ACC112 (cell line): ENCODE results near the gene PRSS33.
A peak's percentile ranks its signal among the peaks of the same experiment; 100 is the strongest.

Experiments
- H2AFZ ChIP-seq: fragments of 200-600 bp; sonication (generic); one replicate; pipeline ENCODE4 v1.6.0; 2017; ENCODE audit warnings: antibody characterized with exemption, low read length; ENCODE audit not compliant: unreplicated experiment
- H3K27ac ChIP-seq: fragments of 200-600 bp; sonication (generic); 2 replicates; pipeline ENCODE4 v1.5.1; 2014; ENCODE audit warnings: low read depth, mild to moderate bottlenecking, antibody characterized with exemption, low read length, moderate library complexity
- H3K27me3 ChIP-seq: fragments of 200-600 bp; sonication (generic); 2 replicates; pipeline ENCODE4 v1.6.1; 2014; ENCODE audit warnings: mild to moderate bottlenecking, antibody characterized with exemption, low read length, moderate library complexity, mixed read lengths; ENCODE audit not compliant: insufficient read depth
- H3K36me3 ChIP-seq: fragments of 200-600 bp; sonication (generic); 2 replicates; pipeline ENCODE4 v1.6.1; 2016; ENCODE audit warnings: mild to moderate bottlenecking, antibody characterized with exemption, low read length, moderate library complexity, mixed read lengths; ENCODE audit not compliant: insufficient read depth
- H3K4me1 ChIP-seq: fragments of 200-600 bp; sonication (generic); one replicate; pipeline ENCODE4 v1.6.1; 2016; ENCODE audit warnings: low read length, mixed read lengths; ENCODE audit not compliant: insufficient read depth, unreplicated experiment, control insufficient read depth
- H3K4me3 ChIP-seq: fragments of 200-600 bp; sonication (generic); 2 replicates; pipeline ENCODE4 v1.5.1; 2014; ENCODE audit warnings: mild to moderate bottlenecking, low read depth, low read length
- H3K79me2 ChIP-seq: fragments of 200-600 bp; sonication (generic); one replicate; pipeline ENCODE4 v1.6.0; 2016; ENCODE audit warnings: low read length; ENCODE audit not compliant: control insufficient read depth, unreplicated experiment, insufficient read depth

The PRSS33 gene

DNA sequence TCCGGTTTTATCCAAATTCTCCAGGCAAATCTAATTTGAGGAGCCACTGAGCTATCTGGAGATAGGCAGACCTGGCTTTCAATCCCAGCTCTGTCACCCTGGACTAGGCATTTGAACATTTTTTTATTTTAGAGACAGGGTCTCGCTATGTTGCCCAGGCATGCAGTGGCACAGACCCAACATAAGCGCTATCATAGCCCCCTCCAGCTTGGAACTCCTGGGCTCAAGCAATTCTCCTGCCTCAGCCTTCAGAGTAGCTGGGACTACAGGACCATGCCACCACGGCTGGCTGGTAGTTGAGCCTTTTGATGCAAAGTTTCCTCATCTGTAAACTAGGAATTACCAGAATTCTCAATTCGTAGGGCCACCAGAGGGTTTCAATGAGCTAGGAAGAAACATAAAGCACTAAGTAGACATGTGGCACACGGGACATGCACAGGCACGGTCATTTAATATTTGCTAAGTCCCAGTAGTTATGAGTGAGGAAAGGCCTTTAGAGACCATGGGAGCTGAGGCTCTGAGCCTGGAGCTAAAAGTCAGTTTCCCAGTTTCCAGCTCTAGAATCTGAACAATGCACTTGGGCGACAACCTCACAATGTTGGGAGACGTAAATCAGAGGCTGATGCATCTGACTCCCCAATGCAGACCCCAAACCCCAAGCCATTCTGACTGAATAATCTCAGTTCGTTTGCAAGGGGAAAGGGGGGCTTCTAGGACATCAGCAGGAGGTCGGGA, 11.4 kb downstream of the PRSS33 start:
- peaks cover 9% of the 10 kb centered on the region; the same call in 1 of the 2 replicates for H3K36me3 ChIP-seq
- peaks cover 47% of the 10 kb centered on the region for H3K79me2 ChIP-seq
- H3K27ac ChIP-seq: peak overlapping the region; percentile 55; the same call in 1 of the 2 replicates

DNA sequence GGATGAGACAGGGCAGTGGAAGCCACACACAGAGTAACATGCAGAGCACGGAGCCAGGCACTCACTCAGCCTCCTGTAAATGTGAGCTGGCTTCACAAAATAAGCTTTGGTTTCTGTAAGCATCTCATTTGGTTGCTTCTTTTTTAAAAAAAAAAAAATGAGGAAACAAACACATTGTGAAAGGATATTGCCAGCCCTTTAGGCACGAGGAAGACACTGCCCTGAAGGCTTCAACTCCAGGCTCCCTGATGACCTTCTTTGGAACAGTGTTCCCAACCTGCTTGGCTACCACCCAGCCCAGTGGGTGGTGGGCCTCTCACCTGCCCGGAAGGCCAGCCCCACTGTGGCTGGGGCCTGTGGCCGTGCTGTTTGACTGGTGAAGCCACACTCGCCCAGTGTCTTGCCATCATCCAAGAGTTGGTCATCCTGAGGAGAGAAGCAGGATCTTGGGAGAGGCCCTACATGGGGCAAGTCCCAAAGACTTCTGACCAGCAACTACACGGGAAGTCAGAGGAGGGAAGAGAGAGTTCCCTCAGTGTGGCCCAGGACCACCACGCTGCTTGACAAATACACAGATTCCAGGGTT, 12.1 kb downstream of the PRSS33 start:
- Histone ChIP-seq H3K27ac (peak overlapping the region; percentile 30; the same call in 1 of the 2 replicates), H2AFZ (no peak overlapping the region), H3K79me2 (peaks cover 53% of the 10 kb centered on the region), H3K36me3 (peaks cover 14% of the 10 kb centered on the region; the same call in 1 of the 2 replicates), H3K27me3 (no peaks in the 10 kb centered on the region), H3K4me1 (peaks cover 39% of the 10 kb centered on the region), H3K4me3 (peak overlapping the region; percentile 94)

More for the DNA sequence above, 11.4 kb downstream of the PRSS33 start:
- Histone ChIP-seq H2AFZ (no peak overlapping the region), H3K27me3 (no peaks in the 10 kb centered on the region), H3K4me1 (peaks cover 33% of the 10 kb centered on the region), H3K4me3 (peak overlapping the region; percentile 94)

DNA sequence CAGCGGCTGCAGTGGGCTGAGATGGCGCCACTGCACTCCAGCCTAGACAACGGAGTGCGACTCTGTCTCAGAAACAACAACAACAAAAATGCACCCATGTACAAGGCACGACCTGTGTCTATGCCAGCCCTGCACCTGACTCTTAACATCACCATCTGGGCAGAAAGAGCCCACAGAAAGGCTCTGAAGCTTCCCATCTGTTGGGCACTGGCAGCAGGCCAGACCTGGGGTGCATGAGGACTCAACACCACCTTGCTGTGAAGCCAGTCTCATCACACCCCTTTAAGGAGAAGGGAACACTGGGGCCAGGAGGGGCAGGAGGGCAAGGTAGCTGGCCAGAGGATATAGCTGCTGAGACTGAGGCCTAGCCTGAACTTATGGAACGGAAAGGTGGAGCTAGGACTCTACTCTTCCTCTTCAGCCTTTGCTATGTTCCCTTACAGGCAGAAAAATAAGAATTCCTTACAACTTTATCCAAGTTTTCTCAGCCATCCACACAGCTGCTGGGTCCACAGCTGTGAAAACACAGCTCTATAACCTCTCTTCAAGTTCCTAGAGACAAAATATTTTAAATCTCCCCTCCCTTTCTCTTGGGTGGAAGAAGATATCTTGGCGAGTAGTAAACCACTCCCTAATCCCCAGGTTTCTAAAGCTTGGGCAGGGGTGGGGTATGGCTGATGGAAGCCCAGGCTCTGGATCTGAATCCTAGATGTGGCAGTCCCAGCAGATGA, 13.0 kb downstream of the PRSS33 start:
- peaks cover 48% of the 10 kb centered on the region for H3K4me1 ChIP-seq
- peak overlapping the region; percentile 21 for H3K27ac ChIP-seq
- H3K27me3 ChIP-seq: no peaks in the 10 kb centered on the region
- H3K36me3 ChIP-seq: peaks cover 21% of the 10 kb centered on the region; the same call in 1 of the 2 replicates
- peak overlapping the region; percentile 94; the same call in 1 of the 2 replicates for H3K4me3 ChIP-seq
- H2AFZ ChIP-seq: no peak overlapping the region
- peaks cover 53% of the 10 kb centered on the region for H3K79me2 ChIP-seq

DNA sequence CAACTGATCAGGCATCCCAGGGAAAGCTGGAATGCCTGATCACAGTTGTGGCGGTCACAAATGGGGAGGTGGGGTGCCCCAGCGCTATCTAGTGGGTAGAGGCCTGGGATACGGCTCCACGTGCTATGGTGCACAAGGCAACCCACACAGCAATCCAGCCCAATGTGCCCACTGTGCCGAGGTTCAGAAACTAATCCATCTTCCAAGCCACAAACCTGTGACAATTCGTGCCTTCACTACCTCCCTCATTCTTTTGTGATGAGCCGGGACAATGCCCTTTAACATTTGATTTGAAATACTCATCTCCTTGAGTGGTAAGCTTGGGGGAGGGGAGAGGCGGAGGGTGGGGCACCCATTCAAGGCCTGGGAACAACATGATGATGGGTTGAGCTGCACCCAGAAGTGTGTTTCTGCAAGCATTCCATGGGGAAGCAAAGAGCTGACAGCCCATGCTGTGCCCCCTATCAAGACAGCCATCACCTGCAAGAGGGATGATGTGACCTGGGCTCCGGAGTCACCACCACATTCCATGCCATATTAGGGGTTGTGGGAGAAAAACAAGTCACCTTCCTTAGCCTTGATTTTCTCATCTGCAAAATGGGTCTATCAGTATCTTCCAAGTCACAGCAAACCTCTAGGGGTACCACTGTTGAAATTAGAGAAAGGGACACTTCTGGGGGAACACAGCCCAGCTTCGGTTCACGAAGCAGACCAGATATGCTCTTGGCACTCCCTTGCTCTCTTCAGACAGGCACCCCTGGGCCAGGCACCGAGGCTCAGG, 14.0 kb downstream of the PRSS33 start:
- peak overlapping the region; percentile 65 for H3K27ac ChIP-seq
- no peak overlapping the region for H2AFZ ChIP-seq
- H3K4me1 ChIP-seq: peaks cover 56% of the 10 kb centered on the region
- no peaks in the 10 kb centered on the region for H3K27me3 ChIP-seq
- H3K79me2 ChIP-seq: peaks cover 49% of the 10 kb centered on the region
- H3K36me3 ChIP-seq: peaks cover 27% of the 10 kb centered on the region; the same call in 1 of the 2 replicates
- H3K4me3 ChIP-seq: no peak overlapping the region

DNA sequence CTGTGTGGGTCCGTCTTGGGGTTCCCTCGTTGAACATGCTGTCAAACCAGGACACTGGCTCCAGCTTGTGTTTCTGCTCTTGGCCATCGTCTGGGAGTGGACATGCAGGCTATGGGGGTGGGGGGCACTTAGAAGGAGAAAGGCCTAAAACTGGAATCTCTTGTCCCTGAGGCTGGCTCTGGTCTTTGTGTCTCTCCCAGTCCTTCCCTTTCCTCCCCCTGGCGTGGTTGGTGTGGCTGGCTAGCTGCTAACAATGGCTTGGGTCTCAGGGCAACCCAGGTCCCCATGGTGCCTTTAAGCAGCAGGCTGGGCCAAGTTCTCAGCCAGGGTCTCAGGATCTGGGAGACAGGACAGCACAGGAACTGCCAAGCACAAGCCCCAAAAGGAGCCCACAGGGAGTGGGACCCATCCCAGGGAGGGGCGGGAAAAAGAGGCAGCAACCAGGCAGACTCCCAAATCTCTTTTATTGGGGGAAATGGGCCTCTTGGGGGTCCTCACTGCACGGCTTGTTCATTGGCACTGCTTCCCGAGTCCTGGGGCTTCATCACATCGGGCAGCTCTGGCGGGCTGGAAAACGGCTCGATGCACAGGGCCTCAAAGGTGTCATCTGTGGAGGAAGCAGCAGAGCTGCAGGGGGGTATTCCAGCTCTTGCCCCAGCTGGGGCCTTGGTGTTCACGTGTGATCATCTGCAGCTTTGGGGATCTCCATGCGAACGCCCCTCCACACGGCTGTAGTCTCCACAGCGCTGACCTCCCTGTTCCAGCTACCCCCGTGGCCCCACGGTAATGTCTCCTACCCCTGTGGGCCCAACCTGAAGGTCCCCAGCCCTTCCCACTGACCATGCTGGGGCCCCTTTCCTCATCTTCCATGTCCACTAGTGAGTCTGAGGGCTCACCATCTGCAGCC, 15.6 kb downstream of the PRSS33 start:
- peak overlapping the region; percentile 87 for H3K27ac ChIP-seq
- H3K4me3 ChIP-seq: no peak overlapping the region
- H3K36me3 ChIP-seq: peaks cover 30% of the 10 kb centered on the region; the same call in 1 of the 2 replicates
- no peak overlapping the region for H2AFZ ChIP-seq
- no peaks in the 10 kb centered on the region for H3K27me3 ChIP-seq
- H3K4me1 ChIP-seq: peaks cover 70% of the 10 kb centered on the region
- peaks cover 49% of the 10 kb centered on the region for H3K79me2 ChIP-seq

DNA sequence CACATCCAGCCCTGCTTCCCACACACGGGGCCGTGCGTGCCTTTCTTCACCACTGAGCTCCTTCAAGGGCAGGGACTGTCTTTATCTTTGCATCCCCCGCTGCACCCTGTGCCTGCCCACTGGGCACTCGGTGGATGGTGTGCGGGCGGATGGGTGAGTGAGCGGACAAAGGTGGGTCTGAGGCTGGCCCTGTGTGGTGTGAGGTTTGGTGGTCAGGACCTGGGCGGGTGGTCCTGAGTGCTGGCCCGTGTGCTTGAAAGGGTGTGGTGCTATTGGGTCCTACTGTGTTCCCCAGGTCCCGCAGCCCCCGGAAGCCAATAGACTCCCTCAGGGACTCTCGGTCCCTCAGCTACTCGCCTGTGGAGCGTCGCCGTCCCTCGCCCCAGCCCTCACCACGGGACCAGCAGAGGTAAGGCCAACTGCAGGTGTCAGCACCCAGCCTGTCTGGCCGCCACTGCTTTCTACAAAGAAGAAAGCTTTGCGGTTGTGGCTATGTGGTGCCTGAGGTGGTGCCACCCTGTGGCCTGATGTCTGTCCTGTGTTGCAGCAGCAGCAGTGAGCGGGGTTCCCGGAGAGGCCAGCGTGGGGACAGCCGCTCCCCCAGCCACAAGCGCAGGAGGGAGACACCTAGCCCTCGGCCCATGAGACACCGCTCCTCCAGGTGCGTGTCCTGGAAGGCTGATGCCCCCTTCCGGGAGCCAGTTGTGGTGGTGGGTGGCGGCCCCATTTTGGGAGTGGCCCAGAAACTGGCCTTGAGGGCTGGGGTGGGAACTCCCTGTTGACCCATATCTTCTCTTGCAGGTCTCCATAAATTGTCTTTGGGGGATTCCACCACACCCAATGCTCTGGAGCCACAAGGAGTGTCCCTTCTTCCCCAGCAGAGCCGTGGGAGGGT, 17.1 kb downstream of the PRSS33 start:
- Histone ChIP-seq H3K4me3 (peak overlapping the region; percentile 35; the same call in 1 of the 2 replicates), H3K36me3 (peaks cover 43% of the 10 kb centered on the region; the same call in 1 of the 2 replicates), H3K79me2 (peaks cover 48% of the 10 kb centered on the region), H3K27me3 (no peaks in the 10 kb centered on the region), H3K27ac (peak overlapping the region; percentile 87), H2AFZ (no peak overlapping the region), H3K4me1 (peaks cover 70% of the 10 kb centered on the region)

DNA sequence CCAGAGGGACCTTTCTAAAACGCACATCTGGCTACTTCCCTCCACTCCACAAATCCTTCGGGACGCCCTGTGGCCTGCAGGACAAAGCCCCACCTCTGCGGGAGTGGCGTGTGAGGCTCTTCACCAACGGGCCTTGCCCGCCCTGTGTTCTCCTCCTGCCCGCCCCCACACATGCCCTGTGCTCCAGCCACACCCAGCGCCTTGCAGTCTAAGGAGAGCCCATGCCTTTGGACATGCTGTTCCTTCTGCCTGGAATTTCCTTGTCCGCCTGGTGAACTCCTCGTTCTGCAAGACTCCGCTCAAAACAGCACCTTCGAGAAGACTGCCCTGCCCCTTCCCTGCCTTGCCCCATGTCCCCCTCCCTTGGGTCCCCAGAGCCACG, 17.7 kb downstream of the PRSS33 start:
- Histone ChIP-seq H3K79me2 (peaks cover 52% of the 10 kb centered on the region), H2AFZ (no peak overlapping the region), H3K36me3 (peaks cover 47% of the 10 kb centered on the region), H3K27me3 (no peaks in the 10 kb centered on the region), H3K4me3 (peak overlapping the region; percentile 35; the same call in 1 of the 2 replicates), H3K4me1 (peaks cover 64% of the 10 kb centered on the region), H3K27ac (peak overlapping the region; percentile 87)

DNA sequence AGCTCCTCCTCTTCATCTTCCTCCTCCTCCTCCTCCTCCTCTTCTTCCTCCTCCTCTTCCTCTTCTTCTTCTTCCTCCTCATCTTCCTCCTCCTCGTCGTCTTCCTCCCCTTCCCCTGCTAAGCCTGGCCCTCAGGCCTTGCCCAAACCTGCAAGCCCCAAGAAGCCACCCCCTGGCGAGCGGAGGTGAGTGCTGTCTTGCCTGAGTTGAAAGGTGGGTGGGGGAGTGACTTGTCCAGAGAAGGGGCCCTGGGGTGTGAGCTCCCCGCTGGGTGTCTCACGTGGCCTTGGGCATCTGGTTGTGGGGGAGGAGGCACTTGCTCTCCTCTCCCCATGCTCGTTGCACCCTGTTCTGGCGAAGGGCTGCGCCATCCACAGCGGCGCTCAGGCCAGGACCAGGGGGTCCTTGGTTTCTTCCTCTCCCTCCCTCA, 18.2 kb downstream of the PRSS33 start:
- Histone ChIP-seq H3K27ac (peak overlapping the region; percentile 87), H3K79me2 (peaks cover 57% of the 10 kb centered on the region)

More for the DNA sequence above, 18.2 kb downstream of the PRSS33 start:
- no peaks in the 10 kb centered on the region for H3K27me3 ChIP-seq
- H3K4me3 ChIP-seq: 0 out of 2 replicates have a peak overlapping the region, but pooled peaks have one; percentile 12
- peaks cover 53% of the 10 kb centered on the region for H3K36me3 ChIP-seq
- no peak overlapping the region for H2AFZ ChIP-seq
- H3K4me1 ChIP-seq: peaks cover 64% of the 10 kb centered on the region
